Spleen (tissue), 11 donors: ENCODE measurements around the gene F11R. TPM values are rescaled to one million over a fixed set of nuclear protein-coding genes. Genes with fewer than 3 reads are reported as not detected.

ENCODE experiments used
- DNase-seq: peaks from one replicate; pipeline ENCODE4 v3.0.0-alpha.2; 2020
- H3K27ac ChIP-seq, 8 donors: fragments of 200-600 bp; sonication (generic) in 7 of 8; 1 replicate in 4 of 8; 2 replicates in 4 of 8; pipeline versions ENCODE4 v1.5.0 to v1.8.0; 2016 to 2021; ENCODE audit warnings: inconsistent platforms in 4 of 8, mild to moderate bottlenecking in 4 of 8, moderate library complexity in 1 of 8
- H3K27me3 ChIP-seq, 7 donors: fragments of 200-600 bp; sonication (generic) in 6 of 7; replicated peaks in 1 of 7; 1 replicate in 4 of 7; 2 replicates in 3 of 7; pipeline versions ENCODE4 v1.5.0 to v1.8.0; 2016 to 2021; ENCODE audit warnings: inconsistent platforms in 3 of 7, mild to moderate bottlenecking in 1 of 7
- H3K36me3 ChIP-seq, 6 donors: fragments of 200-600 bp; sonication (generic) in 5 of 6; 1 replicate in 4 of 6; 2 replicates in 2 of 6; pipeline versions ENCODE4 v1.5.0 to v1.8.0; 2016 to 2021; ENCODE audit warnings: inconsistent platforms in 2 of 6
- H3K4me1 ChIP-seq, 6 donors: fragments of 200-600 bp; sonication (generic) in 5 of 6; 1 replicate in 3 of 6; 2 replicates in 3 of 6; pipeline versions ENCODE4 v1.5.0 to v1.8.0; 2016 to 2021; ENCODE audit warnings: inconsistent platforms in 3 of 6
- H3K4me3 ChIP-seq, 8 donors: fragments of 200-600 bp; sonication (generic) in 7 of 8; 1 replicate in 4 of 8; 2 replicates in 4 of 8; pipeline versions ENCODE4 v1.5.0 to v1.8.0; 2016 to 2021; ENCODE audit warnings: inconsistent platforms in 4 of 8, mild to moderate bottlenecking in 4 of 8, moderate library complexity in 2 of 8
- H3K9me3 ChIP-seq, 8 donors: fragments of 200-600 bp; sonication (generic) in 7 of 8; 1 replicate in 4 of 8; 2 replicates in 4 of 8; pipeline versions ENCODE4 v1.5.0 to v1.8.0; 2016 to 2021; ENCODE audit warnings: inconsistent platforms in 4 of 8
- CTCF ChIP-seq, 11 experiments: fragments of 200-600 bp in 7 of 11; fragments of 450-650 bp in 4 of 11; sonication (generic) in 4 of 11; IDR thresholded peaks in 8 of 11; conservative IDR thresholded peaks in 3 of 11; 1 replicate in 7 of 11; 2 replicates in 4 of 11; pipeline versions ENCODE4 v1.4.0 to v1.8.0; 2016 to 2021; ENCODE audit warnings: antibody characterized with exemption in 11 of 11, inconsistent platforms in 4 of 11, mild to moderate bottlenecking in 1 of 11
- POLR2A ChIP-seq, 3 donors: fragments of 450-650 bp; IDR thresholded peaks; one replicate each; pipeline ENCODE4 v1.5.1; 2017; ENCODE audit warnings: antibody characterized with exemption in 3 of 3, mild to moderate bottlenecking in 1 of 3
- POLR2AphosphoS5 ChIP-seq, 3 donors: sonication (generic); formaldehyde crosslinking; IDR thresholded peaks; one replicate each; pipeline ENCODE4 v1.5.1; 2017; ENCODE audit warnings: antibody characterized with exemption in 3 of 3
- WGBS, 5 donors: extraction: QIAGEN DNeasy Blood & Tissue Kit in 3 of 5; methylation state at CpG; one replicate each; pipeline versions ENCODE4 v1.1.5 to v1.1.7; 2013 to 2018; 5-methylcytosine and 5-hydroxymethylcytosine counted together
- intact Hi-C: fragments of 100-400 bp; cut with DNase I; formaldehyde crosslinking; loops from one replicate; pipeline ENCODE4 v1.15.0; 2023; ENCODE audit warnings: low total_unique reads
- polyA plus RNA-seq, 3 donors: library from polyadenylated mRNA; stranded (reverse); fragments of 200-250 nt; gene quantifications; one replicate each; pipeline ENCODE4 v1.2.1, GENCODE V29; 2013
- total RNA-seq, 7 donors: library from RNA; depleted of rRNA in 3 of 7; stranded (reverse); fragments of >200 nt in 3 of 7; fragmentation: NEBNext Ultra II Directional in 4 of 7; extraction: Animal tissue kit (Norgen Biotek cat#: 25700) in 4 of 7; gene quantifications; one replicate each; pipeline versions ENCODE4 v1.1.0 to v1.2.1, GENCODE V29; 2016 to 2021
- donor health status: healthy with polysubstance abuse.
- donor health status: DM: no; HTN: no; CAD: no; lungs with moderate emphysema.
- donor health status: DM: no; HTN: no; CAD: no.
- donor health status: Bipolar disorder and iron deficiency.
- donor health status: healthy.
- donor health status: DM: no; HTN: no; CAD: no.
- donor health status: DM: yes; HTN: yes; CAD: no.

The F11R gene
- total and polyA plus RNA-seq, 10 donors: 6.4 to 77.2 (median 50.8) TPM

- H3K9me3 ChIP-seq: no peaks in the 10 kb centered on the region
- H3K27ac ChIP-seq: no peak overlapping the region
- no peak for TF ChIP-seq POLR2A (IDR thresholded peaks at IDR 0.05)
- no peak for TF ChIP-seq CTCF (IDR thresholded peaks at IDR 0.05 in 8 of 11, conservative IDR thresholded peaks at IDR 0.05 in 3 of 11)
- no peak for TF ChIP-seq POLR2AphosphoS5 (IDR thresholded peaks at IDR 0.05)
- intact Hi-C loops: no loop called here
- WGBS, 5 donors: 94 to 100% (median 95%) methylated on average over 2 of the region's 2 CpGs
- peaks cover 0 to 38% (median 19%) of the 10 kb centered on the region in 6 donors for H3K4me1 ChIP-seq
- H3K27me3 ChIP-seq: no peaks in the 10 kb centered on the region
- no peaks in the 10 kb centered on the region for H3K36me3 ChIP-seq
- no peak for DNase-seq
- H3K4me3 ChIP-seq: no peak overlapping the region
These were observed 13.6 kb downstream of the F11R start for GRCh38 chr1:161007369-161007768.

GRCh38 chr1:161006563-161006962 lies 14.4 kb downstream of the F11R start:
- no peaks in the 10 kb centered on the region for H3K9me3 ChIP-seq
- intact Hi-C loops: no loop called here
- DNase-seq: no peak

GRCh38 chr1:161001525-161001924 lies 19.4 kb downstream of the F11R start:
- no peaks in the 10 kb centered on the region for H3K9me3 ChIP-seq
- peak overlapping the region in 2 of 8 donors; percentile 20 to 28 for H3K27ac ChIP-seq
- peaks cover 0 to 44% (median 31%) of the 10 kb centered on the region in 6 donors for H3K36me3 ChIP-seq
- DNase-seq: no peak
- intact Hi-C loops: no loop called here
- TF ChIP-seq POLR2AphosphoS5 (IDR thresholded peaks at IDR 0.05) (no peak), CTCF (IDR thresholded peaks at IDR 0.05 in 8 of 11, conservative IDR thresholded peaks at IDR 0.05 in 3 of 11) (no peak), POLR2A (IDR thresholded peaks at IDR 0.05) (no peak)
- no peak overlapping the region for H3K4me3 ChIP-seq
- WGBS, 5 donors: 63 to 87% (median 75%) methylated on average over 5 of the region's 5 CpGs
- H3K4me1 ChIP-seq: peaks cover 0 to 47% (median 19%) of the 10 kb centered on the region in 6 donors
- H3K27me3 ChIP-seq: no peaks in the 10 kb centered on the region

More at GRCh38 chr1:161006563-161006962, 14.4 kb downstream of the F11R start:
- no peak for TF ChIP-seq CTCF (IDR thresholded peaks at IDR 0.05 in 8 of 11, conservative IDR thresholded peaks at IDR 0.05 in 3 of 11)
- TF ChIP-seq POLR2AphosphoS5 (IDR thresholded peaks at IDR 0.05): no peak
- Histone ChIP-seq H3K4me3 (no peak overlapping the region), H3K27ac (no peak overlapping the region), H3K4me1 (peaks cover 0 to 38% (median 15%) of the 10 kb centered on the region in 6 donors), H3K27me3 (no peaks in the 10 kb centered on the region), H3K36me3 (peaks cover 0 to 6% (median 0%) of the 10 kb centered on the region in 6 donors)
- 93 to 95% (median 94%) methylated on average over 8 of the region's 8 CpGs for WGBS, 5 donors

- DNase-seq: no peak
- peak overlapping the region in 1 of 8 donors; percentile 28 for H3K27ac ChIP-seq
These were observed 20.0 kb downstream of the F11R start for GRCh38 chr1:161000736-161001480.

More at GRCh38 chr1:161000736-161001480, 20.0 kb downstream of the F11R start:
- TF ChIP-seq POLR2A (IDR thresholded peaks at IDR 0.05): no peak
- no peak for TF ChIP-seq CTCF (IDR thresholded peaks at IDR 0.05 in 8 of 11, conservative IDR thresholded peaks at IDR 0.05 in 3 of 11)
- TF ChIP-seq POLR2AphosphoS5 (IDR thresholded peaks at IDR 0.05): no peak
- no peak overlapping the region for H3K4me3 ChIP-seq
- 82 to 91% (median 90%) methylated on average over 11 of the region's 11 CpGs for WGBS, 5 donors
- no peaks in the 10 kb centered on the region for H3K9me3 ChIP-seq
- peaks cover 0 to 50% (median 19%) of the 10 kb centered on the region in 6 donors for H3K4me1 ChIP-seq
- intact Hi-C loops: no loop called here
- peaks cover 0 to 44% (median 31%) of the 10 kb centered on the region in 6 donors for H3K36me3 ChIP-seq
- no peaks in the 10 kb centered on the region for H3K27me3 ChIP-seq
